Effector CD4-positive, alpha-beta T cell (primary cell): ENCODE data around the gene KRTAP4-4.
"Not testable (repeated sequence)": the region's sequence is repeated elsewhere in the genome, so short reads cannot be mapped to it uniquely, and the experiment has no call there.

Experiments
- DNase-seq: peaks from one replicate; pipeline ENCODE4 v3.0.0-alpha.2; 2020

KRTAP4-4 gene

DNA sequence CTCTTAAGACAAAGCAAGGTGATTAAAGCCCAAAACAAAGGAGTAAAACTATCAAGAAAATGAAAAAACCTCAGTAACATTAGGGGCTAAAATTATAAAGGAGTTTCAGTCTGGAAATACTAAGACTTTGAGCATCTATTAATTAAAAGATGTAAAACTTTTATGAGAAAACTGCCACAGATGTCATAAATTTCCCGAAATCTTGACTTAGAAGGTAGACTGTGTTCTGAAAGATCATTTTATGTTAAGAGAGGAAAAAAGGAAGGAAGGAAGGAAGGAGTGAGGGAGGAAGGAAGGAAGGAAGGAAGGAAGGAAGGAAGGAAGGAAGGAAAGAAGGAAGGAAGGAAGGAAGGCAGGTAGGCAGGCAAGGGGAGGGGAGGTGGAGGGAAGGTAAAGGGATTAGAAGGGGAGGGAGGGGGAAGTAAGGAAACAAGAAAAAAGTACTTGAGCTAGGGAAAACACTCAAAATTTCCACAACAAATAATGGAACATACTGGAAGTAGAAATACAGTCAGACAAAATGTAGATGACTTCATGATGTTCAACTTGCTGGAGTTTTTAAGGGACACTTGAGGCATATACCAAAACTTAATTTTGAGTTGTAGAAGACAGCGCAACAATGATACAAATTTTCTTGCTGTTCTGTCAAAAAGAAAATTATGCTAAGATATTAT, 12.9 kb downstream of the KRTAP4-4 start:
- DNase-seq, result no peak

DNA sequence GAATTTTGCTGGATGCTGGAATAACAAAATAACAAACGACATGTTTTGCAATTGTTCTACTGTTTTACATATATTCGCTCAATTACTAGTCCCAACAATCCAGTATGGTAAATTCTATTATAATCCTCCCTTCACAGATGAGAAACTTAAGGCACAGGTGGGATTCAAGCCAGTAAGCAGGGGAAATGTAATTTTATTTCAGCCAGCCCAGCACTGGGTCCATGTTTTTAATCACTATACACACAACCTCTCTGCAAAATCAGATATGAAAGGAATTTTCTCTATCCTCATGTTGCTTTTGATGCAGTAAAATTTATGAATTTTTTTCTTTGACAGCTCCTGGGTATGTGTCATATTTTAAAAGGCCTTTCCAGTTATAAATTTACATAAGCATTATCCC, 15.3 kb downstream of the KRTAP4-4 start:
- no peak for DNase-seq

DNA sequence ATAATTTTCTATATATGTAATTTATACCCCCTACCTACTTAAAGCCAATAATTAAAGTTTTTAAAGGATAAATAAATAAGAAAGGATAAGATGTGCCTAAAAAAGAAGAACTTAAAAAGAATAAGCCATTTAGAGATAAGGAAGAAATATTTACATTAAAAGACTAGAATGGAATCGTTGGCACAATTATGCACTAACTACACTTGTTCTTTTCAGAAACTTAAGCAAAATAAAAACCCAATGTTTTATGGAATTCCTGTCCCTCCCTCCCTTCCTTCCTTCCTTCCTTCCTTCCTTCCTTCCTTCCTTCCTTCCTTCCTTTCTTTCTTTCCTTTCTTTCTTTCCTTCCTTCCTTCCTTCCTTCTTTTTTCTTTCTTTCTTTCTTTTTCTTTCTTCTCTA, 15.7 kb downstream of the KRTAP4-4 start:
- no peak for DNase-seq

DNA sequence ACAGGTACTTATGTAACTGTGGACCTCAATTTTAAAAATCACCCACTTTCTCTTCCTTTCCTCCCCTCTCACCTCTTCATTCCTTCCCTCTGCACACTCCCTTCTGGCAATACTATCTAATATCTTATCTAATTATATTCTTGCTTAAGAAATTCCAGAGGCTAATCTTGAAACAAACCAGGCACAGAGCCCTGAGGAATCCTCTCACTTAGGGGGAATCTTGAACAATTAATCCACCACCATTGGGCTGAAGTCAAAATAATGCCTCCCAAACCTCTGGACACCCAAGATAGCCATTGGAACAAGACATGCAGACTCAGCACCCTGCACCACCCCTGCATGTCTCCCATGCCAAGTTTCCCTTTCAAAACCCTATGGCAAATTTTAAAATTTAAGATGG, 19.2 kb downstream of the KRTAP4-4 start:
- no peak for DNase-seq

DNA sequence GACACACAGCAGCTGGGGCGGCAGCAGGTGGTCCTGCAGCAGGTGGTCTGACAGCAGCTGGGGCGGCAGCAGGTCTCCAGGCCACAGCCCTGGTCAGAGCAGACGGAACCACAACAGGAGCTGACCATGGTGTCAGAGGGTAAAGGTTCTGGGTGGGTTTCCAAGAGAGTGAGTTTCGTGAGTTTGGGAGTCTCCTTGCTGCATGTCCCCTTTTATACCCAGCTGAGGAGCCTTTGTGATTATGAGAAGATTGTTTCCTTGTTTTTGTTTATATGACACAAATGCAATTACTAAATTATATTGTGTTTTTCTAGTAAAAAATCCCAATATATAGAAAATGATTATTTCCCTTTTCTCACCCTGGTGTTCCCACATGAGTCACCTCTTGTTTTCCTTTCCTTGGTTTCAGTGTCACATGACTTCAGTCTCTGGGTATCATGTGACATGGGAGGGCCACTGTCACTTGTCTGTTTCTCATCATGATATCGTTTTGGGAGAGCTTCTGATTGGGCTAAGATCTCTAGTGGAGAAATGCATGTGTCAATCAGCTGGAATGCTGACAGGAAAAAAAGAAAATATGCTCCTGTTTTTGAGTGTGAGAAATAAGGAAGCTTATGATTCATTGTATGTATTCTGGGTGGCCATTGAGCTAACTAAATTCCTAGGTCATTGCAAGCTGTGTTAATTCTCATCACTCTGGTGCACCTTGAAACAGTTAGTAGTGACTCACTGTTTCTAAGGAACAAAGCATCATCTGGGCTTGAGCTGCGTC, 20.0 kb downstream of the KRTAP4-4 start, which contains the start of gene KRTAP4-6:
Gene KRTAP4-6 (minus strand): TSS at position 185 of the 772 bp plus-strand sequence. CDS start 57 bp downstream, at position 128.
- DNase-seq, result no peak

DNA sequence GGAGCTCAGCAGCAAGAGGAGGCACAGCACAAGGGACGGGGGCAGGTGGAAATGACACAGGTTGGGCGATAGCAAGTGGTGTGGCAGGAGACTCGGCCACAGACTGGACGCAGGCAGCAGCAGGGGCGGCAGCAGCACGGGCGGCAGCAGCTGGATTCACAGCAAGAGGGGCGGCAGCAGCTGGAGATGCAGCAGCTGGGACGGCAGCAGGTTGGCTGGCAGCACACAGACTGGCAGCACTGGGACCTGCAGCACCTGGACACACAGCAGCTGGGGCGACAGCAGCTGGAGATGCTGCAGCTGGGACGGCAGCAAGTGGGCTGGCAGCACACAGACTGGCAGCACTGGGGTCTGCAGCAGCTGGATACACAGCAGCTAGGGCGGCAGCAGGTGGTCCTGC, 20.7 kb downstream of the KRTAP4-4 start:
- not testable (repeated sequence) for DNase-seq

DNA sequence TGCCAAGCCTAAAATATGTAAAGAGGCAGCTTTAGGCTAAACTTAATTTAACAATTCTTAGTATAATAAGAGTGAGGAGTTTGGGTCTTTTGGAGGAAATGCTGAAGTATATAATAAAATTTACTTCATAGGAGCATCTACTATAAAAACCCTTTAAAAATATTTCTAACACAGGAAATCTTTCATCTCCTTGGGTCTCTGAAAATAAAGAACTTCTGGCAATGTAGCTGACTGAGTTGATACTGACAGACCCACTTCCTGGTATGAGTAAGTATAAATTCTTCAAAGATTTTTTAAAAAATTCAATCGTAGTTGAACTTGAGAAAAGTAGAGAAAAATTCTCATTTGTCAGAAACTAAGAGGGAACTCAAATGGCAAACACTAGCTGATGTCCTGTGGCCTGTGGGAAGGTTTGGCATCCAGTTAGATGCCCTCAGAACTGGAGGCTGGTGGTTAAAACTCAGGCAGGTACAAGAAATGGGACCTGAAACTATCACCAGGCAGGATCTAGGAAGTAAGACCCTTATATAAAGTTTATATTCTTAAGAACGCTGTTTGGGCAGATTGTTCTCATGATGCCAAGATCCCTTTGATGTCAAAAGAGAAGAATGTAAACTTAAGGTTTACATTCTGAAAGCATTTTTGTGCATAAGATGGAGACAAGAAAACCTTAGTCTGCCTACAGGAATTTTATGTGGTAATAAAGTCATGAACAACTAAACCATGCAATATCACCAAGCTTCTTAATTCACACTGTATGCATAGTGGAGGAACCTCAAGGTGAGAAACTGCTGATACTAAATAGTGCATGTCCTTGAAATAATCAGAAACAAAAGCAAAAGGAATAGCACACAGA, 26.4 kb downstream of the KRTAP4-4 start:
- no peak for DNase-seq

DNA sequence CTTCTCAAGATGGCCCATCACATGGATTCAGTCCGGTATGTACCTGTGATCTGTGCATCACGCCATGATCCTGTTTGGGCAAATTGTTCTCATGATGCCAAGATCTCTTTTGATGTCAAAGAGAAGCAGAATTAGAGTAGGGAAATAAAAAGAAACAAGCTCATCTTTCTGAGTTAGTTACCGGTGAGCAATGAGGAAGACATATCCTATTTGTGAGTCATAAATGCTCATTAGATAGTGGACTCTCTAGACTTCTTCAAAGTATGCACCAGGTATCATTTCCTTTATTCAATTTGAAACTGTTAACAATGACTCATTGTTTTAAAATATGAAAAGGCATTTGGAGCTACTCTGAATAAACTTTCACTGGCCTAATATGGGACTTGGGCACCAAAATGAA, 28.6 kb downstream of the KRTAP4-4 start:
- DNase-seq, result no peak

DNA sequence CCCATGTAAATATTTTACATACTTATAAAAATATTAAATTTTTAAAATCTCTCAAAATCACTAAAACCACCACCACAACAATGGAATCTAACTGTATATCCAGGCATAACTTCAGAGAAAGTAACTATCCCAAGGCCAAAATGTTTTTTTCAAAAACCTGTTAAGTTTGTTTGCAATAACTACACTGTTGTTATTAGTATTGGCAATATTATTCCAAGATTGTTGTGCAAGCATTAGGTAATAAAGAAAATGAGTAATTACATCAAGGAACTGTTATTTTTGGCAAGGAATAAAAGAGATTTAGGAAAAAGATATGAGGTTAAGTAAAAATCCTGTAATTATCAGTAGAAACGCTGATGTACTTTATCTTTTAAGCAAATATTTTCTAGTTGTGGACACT, 33.2 kb downstream of the KRTAP4-4 start:
- no peak for DNase-seq

DNA sequence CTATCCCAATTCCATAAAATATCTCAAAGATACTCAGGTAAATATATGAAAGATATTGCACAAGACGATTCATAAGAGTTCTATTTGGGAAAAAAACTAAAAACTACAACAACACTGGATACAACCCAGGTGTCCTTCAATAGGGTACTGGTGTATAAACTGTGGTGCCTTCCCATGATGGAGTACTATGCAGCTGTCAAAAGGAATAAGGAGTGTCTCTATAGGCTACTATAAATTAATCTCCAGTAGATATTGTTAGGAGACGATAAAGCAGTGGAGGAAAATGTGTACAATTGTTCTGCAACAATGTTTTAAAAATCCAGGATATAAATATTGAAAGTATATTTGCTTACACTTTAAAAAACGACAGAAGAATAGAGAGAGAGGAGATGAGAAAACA, 34.1 kb downstream of the KRTAP4-4 start:
- no peak for DNase-seq

DNA sequence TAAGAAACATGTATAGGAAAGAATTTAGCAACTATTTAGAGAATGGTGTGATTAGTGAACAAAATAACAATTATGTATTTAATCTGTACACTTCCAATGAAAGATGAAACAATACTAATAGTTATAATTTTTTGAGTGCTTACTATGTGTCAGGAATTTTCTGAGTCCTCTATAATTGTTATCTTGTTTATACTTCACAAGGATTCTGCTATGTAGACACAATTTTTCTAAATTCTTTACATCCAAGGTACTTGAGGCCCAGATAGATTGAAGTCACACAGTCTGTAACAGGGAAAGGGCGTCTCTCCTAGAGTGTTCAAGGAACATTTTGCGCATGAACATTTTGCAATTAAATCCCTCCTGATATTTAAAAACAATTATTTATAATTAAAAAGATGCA, 35.5 kb downstream of the KRTAP4-4 start:
- DNase-seq, result no peak

DNA sequence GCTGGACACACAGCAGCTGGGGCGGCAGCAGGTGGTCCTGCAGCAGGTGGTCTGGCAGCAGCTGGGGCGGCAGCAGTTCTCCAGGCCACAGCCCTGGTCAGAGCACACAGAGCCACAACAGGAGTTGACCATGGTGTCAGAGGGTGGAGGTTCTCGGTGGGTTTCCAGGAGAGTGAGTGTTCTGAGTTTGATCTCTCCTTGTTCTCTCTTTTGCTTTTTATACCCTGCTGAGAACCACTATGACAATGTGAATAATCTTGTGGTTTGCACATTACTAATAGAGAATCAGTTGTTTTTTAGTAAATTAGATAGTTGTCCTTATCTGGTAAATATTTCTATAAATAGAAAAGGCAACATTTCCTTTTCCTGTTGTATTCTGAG, 36.6 kb downstream of the KRTAP4-4 start, which contains the start of gene KRTAP4-12:
Gene KRTAP4-12 (minus strand): TSS at position 192 of the 381 bp plus-strand sequence. CDS start 60 bp downstream, at position 132.
- not testable (repeated sequence) for DNase-seq

DNA sequence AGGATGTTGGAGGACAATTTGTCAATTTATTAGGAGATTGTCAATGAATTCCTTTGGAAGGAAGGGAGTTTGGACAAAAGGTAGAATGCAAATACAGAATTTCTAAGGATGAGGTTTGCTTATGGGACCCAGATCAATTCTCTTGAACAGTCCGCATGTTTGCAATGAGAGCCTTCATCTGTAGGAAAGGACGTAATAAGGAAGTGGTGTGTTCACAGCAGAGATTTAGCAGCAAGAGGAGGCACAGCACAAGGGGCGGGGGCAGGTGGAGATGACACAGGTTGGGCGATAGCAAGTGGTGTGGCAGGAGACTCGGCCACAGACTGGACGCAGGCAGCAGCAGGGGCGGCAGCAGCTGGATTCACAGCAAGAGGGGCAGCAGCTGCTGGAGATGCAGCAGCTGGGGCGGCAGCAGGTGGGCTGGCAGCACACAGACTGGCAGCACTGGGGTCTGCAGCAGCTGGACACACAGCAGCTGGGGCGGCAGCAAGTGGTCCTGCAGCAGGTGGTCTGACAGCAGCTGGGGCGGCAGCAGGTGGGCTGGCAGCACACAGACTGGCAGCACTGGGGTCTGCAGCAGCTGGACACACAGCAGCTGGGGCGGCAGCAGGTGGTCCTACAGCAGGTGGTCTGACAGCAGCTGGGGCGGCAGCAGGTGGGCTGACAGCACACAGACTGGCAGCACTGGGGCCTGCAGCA, 37.1 kb downstream of the KRTAP4-4 start:
- not testable (repeated sequence) for DNase-seq

DNA sequence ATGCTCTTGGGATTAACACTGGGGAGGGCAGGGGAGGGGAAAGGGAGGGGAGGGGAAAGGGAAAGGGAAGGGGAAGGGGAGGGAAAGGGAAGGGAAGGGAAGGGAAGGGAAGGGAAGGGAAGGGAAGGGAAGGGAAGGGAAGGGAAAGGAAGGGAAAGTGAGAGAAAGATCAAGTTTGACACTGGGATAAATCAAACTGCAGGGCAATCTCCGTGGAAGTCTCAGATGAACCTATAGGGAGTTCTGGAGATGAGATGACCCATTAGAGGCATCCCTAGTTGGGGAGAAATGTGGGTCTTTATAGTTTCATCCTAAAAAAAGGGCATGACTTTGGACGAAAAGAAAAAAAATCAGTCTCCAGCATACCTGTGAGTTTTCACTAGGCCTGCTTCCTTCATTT, 38.8 kb downstream of the KRTAP4-4 start:
- DNase-seq, result no peak

DNA sequence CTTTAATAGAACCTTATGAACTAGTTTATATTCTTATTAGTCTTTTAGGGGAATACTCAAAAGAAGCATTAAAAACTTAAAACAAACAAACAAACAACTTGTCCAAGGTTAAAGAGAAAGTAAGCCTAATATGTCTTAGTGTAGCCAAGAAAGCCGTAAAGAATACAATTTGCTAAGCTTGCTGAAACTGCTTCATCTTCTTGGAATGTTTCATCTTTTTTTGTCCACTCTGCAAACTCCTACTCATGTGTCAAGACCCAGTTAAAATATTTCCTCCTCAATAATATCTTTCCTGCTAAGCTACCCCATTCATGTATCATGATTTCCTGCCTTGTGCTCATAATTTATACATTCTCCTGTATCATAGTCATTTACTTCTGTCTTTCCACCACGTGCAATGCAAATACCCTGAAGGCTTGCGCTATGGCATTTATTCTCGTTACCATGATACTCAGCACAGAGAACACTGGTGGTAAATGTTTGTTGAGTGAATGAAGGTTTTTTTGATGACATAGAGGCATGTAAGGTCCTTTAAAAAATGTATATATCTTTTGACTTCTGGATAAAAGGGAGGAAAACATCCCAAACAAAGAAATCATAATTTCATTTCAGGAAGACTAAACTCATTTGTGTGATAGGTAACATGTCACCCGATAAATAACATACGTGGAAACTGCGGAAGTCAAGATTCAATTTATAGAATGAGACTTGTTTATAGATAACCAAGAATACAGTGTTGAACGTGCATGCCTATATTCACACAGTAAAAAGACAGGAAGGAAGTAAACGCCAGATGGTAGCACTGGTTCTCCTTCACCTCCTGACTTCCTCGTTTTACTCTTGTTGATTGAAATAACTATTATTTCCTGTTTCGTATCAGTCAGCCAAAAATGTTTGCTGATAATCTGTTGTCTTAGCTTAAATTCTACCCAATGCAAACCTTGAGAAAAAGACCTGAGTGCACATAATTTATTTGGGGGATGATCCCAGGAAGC, 40.6 kb downstream of the KRTAP4-4 start:
- DNase-seq, result not testable (repeated sequence)

DNA sequence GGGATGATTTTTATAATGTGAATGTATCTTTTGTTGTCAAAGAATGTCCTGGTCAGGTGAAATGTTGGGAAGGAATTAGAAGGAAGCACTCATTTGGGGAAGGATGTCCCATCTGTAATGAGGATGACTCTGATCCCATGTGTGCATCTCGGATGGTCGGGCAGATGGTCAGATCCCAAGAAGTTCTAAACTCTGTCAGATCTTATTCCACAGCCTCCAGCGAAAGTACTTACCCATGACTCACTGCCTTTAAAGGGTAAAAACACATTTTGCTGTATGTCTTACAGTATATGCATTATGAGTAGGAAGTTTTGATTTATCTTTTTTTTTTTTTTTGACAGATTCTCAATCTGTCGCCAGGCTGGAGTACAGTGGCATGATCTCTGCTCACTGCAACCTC, 41.8 kb downstream of the KRTAP4-4 start:
- DNase-seq, result no peak

DNA sequence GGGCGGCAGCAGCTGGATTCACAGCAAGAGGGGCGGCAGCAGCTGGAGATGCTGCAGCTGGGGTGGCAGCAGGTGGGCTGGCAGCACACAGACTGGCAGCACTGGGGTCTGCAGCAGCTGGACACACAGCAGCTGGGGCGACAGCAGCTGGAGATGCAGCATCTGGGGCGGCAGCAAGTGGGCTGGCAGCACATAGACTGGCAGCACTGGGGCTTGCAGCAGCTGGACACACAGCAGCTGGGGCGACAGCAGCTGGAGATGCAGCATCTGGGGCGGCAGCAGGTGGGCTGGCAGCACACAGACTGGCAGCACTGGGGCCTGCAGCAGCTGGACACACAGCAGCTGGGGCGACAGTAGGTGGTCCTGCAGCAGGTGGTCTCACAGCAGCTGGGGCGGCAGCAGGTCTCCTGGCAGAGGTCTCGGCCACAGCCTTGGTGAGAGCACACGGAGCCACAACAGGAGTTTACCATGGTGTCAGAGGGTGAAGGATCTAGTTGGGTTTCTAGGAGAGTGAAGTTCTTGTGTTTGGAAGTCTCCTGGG, 42.6 kb downstream of the KRTAP4-4 start, which contains the start of gene KRTAP4-11:
Gene KRTAP4-11 (minus strand): TSS at position 528 of the 541 bp plus-strand sequence. CDS start 58 bp downstream, at position 470.
- DNase-seq, result not testable (repeated sequence)

DNA sequence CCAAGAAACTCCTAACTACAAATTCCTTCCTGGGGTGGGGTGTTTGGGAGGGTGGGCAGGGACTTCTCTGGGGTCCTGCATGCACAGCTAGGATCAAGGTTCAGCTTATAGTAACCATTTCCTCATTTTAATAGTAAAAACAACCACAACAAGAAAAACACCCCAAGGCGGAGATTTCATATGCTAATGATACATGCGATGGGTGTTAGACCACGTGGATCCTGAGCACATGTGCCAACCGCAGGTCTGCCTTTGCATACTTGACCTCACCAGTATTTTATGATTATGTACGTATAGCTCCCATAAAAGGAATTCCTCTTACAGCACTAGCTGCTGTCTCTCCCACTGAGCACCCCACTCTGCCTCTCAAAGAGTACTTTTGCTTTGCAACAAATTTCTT, 44.3 kb downstream of the KRTAP4-4 start:
- no peak for DNase-seq

DNA sequence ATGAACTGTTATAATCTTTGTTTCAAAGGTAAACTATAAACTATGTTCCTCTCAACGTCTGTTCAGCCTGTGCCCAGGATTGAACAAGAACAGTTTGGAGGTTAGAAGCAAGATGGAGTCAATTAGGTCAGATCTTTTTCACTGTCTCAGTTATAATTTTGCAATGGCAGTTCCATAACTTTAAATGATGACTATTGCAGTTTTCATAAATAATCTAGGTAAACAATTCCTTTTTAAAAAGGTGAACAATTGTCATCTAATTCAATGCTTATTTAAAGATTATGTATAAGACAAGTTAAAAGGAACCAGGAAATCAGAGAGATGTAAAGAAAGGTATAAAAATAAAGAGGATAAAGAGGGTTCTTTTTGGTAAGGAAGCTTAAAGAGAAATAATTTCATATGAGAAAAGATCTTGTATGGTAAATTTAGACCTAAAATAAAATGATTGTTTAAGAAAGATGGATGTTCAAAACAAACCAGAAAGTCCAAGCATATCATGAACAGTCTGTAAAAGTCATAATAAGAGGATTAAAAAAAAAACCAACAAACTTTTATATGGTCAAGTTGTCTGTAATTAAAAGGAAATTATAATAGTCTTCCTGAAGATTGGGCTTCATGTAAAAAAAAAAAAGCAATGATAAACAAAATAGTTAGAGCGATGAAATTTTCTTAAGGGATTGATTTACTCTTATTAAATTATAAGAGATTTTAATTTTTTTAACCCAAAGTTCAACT, 49.2 kb downstream of the KRTAP4-4 start:
- DNase-seq, result no peak
